GM18873 (cell line): Measurements from ENCODE around the gene CACNA1D.

Experiments
- ATAC-seq: cut with Tn5 transposase; IDR thresholded peaks from one replicate; pipeline ENCODE4 v1.9.1; 2021; ENCODE audit warnings: mild to moderate bottlenecking, moderate library complexity, moderate number of reproducible peaks; ENCODE audit not compliant: unreplicated experiment, low FRiP score

The CACNA1D gene

DNA sequence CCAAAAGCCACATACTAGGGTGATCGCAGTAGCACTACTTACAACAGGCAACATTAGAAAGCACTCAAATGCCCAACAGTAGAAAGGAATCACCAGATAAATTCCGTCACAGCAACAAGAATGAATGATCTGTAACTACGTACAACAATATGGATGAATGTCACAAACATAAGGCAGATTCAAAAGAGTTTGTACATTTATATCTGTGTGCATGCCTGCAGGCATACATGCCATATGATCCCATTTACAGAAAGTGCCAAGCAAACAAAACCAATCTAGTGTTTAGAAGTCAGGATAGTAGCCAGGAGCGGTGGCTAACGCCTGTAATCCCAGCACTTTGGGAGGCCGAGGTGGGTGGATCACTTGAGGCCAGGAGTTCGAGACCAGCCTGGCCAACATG, 355.5 kb downstream of the CACNA1D start:
- ATAC-seq: no peak

DNA sequence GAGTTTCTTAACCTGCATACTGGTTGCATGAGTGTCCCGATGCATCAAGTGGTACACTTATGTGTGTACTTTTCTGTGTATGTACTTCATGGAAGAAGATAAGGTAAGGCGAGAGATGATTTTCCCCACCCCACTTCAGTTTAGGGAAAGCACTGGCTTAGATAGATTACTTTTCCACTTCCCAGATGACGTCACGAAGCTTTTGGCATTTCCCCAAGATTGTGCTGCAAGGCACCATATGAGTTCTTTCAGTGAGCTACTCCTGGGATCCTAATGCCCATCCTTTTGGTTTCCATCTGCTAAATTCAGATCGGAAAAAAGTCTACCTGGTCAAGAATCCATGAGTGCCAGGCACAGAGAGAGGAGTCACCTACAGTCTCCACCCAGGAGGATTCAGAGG, 356.5 kb downstream of the CACNA1D start:
- no peak for ATAC-seq

DNA sequence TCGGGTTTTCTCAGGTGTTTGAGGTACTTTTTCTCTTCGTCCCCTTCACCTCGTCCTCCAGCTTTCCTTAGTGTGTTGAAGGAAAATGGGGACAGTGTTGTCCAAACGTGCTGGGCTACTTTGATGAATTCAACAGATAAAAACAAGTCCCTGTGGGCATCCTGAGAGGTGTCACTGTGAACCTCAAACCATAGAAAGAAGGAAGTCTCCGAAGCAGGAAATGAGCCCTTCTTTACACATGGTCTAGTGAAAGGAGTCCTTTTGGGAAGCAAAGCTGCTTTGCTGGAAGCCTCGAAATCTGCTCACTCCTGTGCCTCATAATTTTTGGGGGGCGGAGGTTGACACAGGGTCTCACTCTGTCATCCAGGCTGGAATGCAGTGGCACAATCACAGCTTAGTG, 362.6 kb downstream of the CACNA1D start:
- no peak for ATAC-seq

DNA sequence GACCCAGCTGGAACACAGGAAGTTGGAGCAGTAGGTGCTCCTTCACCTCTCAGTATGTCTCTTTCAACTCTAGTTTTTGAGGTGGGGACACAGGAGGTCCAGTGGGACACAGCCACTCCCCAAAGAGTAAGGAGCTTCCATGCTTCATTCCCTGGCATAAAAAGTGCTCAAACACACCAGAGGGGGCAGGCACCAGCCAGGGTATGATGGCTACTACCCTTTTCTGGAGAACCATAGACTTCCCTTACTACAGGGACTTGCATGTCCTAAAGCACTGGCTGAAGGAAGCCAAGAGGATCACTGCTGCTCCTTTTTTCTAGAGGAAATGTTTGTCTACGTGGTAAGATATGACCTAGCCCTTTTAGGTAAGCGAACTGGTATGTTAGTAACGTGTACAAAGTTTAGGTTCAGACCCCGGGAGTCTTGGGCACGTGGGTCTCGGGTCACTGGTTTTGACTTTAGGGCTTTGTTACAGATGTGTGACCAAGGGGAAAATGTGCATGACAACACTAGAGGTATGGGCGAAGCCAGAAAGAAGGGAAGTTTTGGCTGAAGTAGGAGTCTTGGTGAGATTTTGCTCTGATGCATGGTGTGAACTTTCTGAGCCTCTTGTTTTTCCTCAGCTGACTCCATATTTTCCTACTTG, 363.8 kb downstream of the CACNA1D start:
- no peak for ATAC-seq

DNA sequence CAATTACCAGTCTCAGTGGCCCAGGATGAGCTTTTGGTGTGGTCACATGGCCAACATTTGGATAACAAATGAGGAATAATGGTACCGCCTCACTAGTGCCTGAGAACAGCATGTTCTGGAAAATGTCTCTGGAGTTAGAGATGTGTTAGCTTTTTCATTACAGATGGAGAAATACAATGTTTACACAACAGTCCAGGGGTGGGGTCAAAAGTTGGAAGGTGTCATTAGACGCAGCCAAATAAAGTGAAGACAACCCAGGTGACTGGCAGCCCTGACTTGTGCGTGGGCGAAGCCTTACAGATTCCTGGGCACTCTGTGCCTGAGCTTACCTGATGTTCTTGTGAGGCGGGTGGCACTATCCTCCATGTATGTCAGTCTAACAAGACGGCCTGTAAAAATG, 364.8 kb downstream of the CACNA1D start:
- ATAC-seq: no peak

DNA sequence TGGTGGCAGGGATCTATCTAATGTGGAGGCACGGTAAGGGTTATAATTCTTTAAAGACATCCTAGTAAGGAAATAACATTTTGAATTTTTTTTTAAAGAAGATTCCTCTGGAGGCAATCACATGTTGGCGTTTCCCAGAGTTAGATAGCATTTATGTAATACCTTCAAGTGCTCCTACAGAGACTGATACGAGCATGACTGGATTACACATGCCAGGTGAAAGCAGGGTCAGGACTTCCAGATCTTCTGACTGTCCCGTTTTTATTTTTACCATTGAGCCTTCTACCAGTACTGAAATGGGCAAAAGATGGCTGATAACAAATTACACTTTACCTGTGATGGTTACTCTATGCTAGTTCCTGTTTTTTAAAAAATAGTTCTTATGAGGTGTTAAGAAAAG, 365.8 kb downstream of the CACNA1D start:
- ATAC-seq: no peak

DNA sequence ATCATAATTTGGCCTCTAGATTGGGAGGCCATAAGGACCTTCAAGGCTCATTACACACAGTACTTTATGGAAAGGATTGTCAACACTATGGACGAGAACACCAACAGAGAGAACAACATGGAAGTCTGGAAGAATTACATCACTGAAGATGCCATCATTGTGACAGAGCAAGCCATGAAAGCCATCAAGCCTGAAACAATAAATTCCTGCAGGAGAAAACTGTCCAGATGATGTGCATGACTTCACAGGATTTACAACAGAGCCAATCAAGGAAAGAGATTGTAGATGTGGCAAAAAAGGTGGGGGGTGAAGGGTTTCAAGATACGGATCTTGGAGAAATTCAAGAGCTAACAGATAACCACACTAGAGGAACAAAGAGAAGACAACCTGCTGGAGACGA, 367.8 kb downstream of the CACNA1D start:
- ATAC-seq: no peak

DNA sequence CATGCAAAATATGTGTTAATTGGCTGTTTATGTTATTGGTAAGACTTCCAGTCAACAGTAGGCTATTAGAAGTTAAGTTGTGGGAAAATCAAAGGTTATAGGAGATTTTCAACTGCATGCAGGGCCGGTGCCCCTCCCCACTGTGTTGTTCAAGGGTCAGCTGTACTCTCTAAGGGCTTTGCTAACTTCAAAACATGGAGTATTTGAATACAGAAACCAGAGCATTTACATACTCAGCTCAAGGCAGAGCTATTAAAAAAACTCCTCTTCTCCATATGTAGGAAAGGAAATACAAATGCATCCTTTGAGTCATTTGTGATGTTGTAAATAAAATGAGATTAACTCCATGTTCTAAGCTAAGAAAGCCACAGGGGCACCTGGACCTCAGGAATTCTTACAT, 368.7 kb downstream of the CACNA1D start:
- no peak for ATAC-seq
